Dedifferentiated amniotic fluid mesenchymal stem cell (primary cell): ENCODE data around the gene TMEM132D.

Source experiments
- DNase-seq: peaks from one replicate; pipeline ENCODE4 v3.0.0-alpha.2; 2016; ENCODE audit errors: extremely low spot score

TMEM132D gene

GRCh38 chr12:129446696-129447095 lies 457.1 kb downstream of the TMEM132D start:
- DNase-seq, result no peak

DNA sequence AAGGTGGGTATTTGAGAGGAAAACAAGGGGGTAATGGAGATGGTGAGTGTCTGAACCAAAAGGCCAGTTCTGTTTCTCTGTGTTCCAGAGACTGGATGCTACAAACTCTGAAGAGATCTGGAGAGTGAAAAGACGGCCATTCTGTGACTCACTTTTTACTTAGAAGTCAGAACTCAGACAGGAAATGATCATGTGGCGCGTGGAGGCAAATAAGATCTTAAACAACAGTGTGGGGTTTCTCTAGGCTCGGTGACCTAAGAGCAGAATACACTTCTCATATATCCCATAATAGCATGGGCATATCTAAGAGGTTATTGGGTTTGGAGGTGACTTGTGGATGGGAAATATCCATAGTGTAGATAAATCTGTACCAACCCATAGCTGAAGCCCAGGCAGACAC lies 463.5 kb downstream of the TMEM132D start:
- no peak for DNase-seq

GRCh38 chr12:129434790-129435189 lies 469.0 kb downstream of the TMEM132D start:
- no peak for DNase-seq

DNA sequence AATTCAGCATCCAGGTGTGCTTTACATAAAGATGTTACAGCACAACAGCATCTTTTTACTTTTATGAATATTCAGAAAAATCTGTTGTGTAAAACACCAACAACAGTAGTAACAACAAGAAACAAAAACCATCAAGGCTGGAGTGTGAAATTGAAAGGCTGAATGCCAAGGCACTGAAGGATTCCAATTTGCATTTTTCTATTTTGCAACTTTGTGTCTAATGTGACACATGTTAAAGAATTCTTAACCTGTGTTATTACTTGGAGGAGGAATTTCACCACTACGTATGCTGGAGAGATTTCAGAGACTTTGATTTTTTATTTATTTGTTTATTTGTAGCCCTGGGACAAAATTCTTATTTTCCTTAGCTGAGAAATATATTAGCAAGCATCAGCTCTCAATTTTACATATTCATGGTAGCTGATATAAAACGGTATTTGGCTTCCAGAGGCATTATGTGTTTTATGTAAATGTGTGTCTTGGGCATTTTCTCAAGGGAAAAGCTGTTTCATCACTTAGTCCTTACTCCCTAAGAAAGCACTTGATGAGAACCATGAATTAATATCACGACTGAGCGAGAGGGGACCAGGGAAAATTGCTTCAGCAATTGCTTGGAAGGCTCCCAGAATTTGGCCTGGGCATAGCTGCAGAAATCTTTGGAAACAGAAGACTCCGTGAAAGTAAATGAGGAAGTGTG lies 475.4 kb downstream of the TMEM132D start:
- no peak for DNase-seq

DNA sequence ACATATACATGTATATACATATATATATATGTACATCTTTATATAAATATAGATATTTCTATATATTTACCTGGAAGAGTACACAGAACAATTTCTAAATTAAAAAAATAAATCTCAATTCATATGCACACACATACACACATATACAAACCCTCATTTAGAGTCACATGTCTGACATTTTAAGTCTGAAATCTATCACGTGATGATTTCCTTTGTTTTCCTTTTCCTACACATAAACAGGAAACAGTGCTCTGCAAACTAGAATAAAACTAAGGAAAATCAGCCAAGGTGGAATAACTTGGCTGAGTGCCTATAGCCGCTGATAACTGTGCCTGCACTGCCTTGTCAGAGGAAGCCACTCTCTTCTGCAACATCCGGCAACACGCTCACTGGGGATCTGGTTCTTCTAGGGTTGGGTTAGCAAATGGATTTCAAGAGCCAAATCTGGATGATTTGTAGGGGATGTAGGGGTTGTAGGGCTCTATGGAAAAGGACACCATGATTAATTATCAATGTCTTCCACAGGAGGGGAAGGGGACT lies 480.7 kb downstream of the TMEM132D start:
- no peak for DNase-seq

GRCh38 chr12:129413295-129413694 lies 490.5 kb downstream of the TMEM132D start:
- no peak for DNase-seq

DNA sequence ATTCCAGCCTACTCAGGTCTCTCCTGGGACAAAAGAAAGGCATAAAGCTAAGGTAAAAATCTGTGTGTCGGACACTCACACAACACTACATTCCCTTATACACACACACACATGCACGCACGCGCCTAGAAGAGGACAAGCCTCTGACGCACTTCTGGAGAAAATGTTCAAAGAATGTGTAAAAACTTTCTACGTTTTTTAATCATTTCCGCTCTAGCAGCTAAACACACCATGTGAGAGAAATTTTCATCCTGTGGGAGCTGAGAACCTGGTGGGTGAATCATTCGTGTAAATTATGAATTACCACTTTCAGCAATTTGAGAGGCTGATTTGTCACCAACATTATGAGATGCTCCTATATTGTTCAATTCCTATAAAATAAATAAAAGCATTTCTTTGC lies 494.5 kb downstream of the TMEM132D start:
- DNase-seq, result no peak

- DNase-seq, result no peak
These were observed 499.3 kb downstream of the TMEM132D start for GRCh38 chr12:129404556-129404955.

GRCh38 chr12:129401572-129401971 lies 502.3 kb downstream of the TMEM132D start:
- DNase-seq, result no peak

DNA sequence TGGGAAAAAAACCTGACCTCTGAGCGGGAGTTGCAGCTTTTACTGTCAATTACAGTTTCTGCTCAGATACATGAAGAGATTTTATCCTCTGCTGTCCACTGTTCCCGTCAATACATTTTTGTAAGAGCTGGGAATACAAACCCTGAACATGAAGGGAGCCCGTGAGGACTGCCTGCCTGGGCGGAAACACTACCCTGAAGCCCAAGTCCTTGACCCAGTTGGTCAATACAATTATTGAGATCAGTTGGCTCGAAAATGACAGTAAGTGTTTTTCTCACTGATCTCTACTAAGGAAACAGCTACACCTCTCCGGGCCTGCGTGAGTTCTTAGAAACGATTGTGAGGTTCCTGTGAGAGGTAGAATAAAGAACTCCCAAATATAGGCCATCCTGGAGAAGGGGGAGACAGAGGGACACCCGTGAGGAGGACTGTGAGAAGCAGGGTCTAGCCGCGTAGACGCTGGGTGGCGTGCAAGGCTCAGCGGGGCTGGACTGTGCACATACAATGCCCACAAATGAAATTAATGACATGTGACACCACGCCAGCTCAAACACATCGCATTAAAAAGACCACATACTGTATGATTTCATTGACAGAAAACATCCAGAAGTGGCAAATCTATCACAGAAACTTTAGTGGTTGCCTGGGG lies 509.5 kb downstream of the TMEM132D start:
- no peak for DNase-seq

DNA sequence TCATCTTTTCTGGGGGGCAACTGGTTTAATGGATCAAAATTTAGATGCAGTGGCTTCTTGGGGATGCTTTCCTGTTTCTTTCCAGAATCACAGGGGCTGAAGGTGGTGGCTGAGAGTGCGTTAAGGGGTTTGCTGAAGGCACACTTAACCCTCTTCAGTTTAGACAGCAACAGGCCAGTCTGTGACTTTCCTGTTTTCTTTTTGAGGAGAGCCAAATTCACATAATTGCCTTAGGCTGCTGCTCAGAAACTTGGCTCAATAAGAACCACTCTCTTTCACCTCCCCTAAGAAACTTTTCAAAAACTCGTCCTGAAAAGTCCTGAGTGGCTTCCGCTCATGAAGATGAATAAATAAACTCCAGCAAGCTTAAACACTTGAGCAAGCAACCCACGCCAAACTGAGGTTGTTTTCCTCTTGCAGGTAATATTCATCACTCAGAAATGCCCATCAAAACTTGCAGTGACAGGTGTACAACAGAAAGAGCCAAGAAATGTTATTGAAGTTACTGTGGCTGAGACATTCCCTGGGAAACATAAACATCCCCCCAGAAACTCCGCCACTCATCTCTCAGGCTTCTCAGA lies 510.4 kb downstream of the TMEM132D start:
- no peak for DNase-seq

DNA sequence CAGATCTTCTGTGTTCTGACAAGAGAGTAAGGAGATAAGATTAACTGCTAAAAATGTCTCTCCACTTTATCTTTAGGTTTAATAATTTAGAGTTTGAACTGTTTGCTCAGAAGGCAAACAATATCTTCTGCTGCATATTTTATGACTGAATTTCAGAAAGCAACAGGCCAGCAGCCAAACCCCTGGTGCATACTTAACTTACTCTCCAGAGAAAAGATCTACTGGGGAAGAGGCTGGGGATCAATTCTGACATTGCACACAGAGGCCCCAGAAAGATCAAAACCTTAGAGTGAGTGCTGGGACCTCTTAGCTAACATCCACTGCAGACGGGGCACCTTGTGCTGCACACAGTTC lies 518.2 kb downstream of the TMEM132D start:
- DNase-seq, result no peak

DNA sequence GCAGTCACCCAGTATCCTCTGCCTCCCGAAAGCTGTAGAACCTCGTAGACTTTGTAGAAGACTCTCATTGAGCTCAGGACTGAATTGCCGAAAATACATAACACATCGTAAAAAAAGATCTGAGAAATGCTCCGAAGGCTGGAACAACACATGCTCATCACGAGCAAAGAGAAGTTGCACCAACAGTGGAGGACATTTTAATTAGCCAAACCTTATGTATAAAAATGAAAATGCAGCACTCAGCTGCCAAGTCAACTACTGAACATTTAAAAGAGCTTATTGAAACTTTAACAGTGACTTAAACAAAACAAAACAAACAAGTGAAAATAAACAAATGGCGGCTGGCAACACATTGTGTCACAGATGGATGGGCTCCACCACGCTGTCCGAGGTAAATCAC lies 519.9 kb downstream of the TMEM132D start:
- no peak for DNase-seq

DNA sequence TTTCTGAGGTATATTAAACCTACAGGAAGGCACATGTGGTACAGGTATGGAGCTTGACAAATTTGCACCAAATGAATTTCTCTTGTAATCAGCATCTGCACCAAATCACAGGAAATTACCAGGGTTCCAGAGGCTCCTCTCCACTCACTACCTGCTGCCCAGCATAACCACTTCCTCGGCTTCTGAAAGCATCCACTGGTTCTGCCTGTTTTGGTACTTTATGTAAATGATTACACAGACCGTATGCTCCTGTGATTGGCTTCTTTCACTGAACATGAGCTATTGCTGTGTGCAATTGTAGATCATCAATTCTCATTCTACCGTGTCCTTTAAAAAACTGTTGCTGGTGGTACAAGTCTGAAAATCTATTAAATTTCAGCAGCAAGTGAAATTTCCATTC lies 522.1 kb downstream of the TMEM132D start:
- no peak for DNase-seq

DNA sequence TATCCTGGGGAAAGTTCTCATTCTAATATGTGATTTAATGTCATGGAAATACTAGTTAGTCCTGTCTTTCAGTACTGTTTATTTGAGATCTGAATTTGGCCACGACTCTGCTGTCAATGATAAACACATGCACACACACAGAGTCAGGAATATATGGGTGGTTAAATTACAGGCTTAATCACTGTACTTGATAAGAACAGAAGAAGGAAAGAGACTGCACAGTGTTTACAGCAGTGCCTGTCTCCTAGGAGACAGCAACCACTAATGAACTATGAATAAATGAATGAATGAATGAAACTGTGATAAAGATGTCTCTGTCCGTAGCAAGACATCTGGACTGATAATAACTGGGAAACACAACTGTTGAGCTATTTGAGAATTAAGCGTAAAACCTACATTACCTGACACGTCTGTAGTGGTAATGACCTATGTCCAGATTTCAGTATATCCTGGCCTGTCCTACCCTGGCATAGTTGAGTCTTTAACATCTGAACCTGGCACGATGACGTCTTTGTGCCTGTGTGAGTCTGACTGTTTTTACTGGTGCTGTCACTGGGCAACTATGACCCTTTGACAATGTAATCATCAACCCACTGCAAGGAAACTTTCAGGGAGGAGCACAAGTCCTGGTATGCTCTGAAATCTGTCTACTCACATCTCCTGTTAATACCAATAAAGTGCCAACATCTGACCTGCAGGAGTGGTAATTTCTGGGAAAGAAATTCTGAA lies 524.6 kb downstream of the TMEM132D start:
- DNase-seq, result no peak

DNA sequence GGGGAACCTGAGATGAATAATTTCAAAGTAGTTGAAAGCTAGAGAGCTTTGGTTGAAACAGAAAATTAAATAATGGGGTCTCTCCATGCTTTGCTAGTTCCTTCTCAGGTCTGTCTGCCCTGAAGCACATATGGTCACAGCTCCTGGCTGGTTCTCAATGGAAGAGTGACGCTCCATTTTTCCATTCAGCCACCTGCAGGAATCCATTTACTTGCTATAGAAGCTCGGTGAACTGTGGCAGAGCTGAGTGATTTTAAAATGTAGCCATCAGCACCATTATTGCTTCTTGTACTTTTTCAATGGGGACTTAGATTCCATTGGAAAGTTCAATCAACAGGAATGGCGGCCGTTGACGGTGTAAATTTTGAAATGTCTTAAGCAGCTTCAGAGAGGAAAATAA lies 525.3 kb downstream of the TMEM132D start:
- no peak for DNase-seq

DNA sequence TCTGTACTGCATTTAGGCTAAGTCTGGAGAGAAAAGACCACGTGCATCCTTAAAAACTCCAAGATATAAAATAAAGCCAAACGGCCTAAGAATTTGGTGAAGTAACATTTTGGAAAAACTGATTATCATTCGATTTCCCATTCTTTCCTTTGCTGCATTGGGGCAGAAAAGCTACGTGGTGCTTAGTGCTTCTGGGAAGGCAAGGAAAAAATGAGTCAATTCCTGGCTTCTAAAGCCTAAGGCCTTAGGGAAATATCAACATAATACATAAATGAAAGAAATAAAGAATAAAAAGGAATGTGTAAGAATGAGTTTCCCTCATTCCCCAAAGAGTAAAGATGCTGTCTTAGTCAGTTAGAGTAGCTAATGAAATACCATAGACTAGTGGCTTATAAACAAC lies 530.1 kb downstream of the TMEM132D start:
- no peak for DNase-seq

GRCh38 chr12:129372876-129373275 lies 530.9 kb downstream of the TMEM132D start:
- DNase-seq, result no peak

DNA sequence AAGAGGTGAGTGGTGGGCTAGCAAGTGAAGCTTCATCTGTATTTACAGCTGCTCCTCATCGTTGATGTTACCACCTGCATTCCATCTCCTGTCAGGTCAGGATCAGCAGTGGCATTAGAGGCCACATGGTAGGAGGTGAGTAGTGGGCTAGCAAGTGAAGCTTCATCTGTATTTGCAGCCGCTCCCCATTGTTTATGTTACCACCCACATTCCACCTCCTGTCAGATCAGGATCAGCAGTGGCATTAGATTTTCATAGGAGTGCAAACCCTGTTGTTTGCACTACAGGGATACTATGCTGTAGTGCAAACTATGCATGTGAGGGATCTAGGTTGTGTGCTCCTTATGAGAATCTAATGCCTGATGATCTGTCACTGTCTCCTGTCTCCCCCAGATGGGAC lies 531.5 kb downstream of the TMEM132D start:
- no peak for DNase-seq

GRCh38 chr12:129371268-129371667 lies 532.6 kb downstream of the TMEM132D start:
- DNase-seq, result no peak

DNA sequence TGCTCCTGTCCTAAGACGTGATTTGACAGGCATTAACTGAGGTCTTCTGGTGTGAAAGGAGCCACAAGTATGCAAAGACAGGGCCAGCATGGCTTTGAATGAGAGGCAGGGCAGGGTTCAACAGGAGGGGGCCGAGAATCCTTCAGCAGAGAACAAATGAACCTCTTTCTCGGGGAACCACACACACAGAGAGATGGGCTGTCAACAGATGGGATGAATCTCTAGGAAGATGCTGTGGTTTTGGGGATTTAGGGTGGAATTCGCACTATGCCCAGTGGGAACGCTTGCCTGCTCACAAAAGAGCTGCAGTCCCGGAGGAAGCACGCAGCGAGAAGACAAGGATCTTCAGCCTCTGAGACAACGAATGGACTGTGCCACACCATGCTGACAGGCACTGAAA lies 537.2 kb downstream of the TMEM132D start:
- no peak for DNase-seq

- DNase-seq, result no peak
These were observed 540.8 kb downstream of the TMEM132D start for GRCh38 chr12:129363041-129363440.

DNA sequence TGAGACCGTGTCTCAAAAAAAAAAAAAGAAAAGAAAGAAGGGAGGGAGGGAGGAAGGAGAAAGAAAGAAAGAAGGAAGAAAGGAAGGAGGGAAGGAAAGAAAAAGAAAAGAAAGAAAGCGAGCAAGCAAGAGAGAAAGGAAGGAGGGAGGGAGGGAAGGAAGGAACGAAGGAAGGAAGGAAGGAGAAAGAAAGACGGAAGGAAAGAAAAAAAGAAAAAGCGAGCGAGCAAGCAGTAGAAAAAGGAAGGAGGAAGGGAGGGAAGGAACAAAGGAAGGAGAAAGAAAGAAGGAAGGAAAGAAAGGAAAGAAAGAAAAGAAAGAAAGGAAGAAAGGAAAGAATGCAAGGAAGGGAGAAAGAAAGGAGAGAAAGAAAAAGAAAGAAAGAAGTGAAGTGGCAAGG lies 546.6 kb downstream of the TMEM132D start:
- no peak for DNase-seq
